ENCODE measurements around the gene ANKH. TPM values are rescaled to one million over a fixed set of nuclear protein-coding genes. Genes with fewer than 3 reads are reported as not detected.
A peak's percentile ranks its signal among the peaks of the same experiment; 100 is the strongest.

ANKH gene
- total and polyA plus RNA-seq, 4 experiments from 2014 or later = 34.1 to 165 (median 114) TPM

- no peaks in the 10 kb centered on the region for H3K27me3 Mint-ChIP-seq
- peak overlapping the region in 4 of 7 donors; percentile 24 to 86 (median 58) for H3K27ac Mint-ChIP-seq
- Histone ChIP-seq H3K9me3 (ENCODE audit: control insufficient read depth in 1 of 2, low read length in 2 of 2) (no peaks in the 10 kb centered on the region), H3K36me3 (ENCODE audit: insufficient read depth, low read length) (peaks cover 6% of the 10 kb centered on the region), H3K27me3 (ENCODE audit: insufficient read depth, low read length) (no peaks in the 10 kb centered on the region), H3K4me3 (ENCODE audit: low read length in 2 of 2) (no peak overlapping the region), H3K27ac (ENCODE audit: low read depth, low read length) (no peak overlapping the region), H3K4me1 (ENCODE audit: insufficient read depth, low read length) (no peaks in the 10 kb centered on the region)
- H3K4me1 Mint-ChIP-seq = peaks cover 4 to 14% (median 10%) of the 10 kb centered on the region in 4 donors
- CTCF ChIA-PET (ENCODE audit: partially characterized antibody) = interaction anchor here (1.0 to 2.4 kb wide), 2 partner anchors 11 to 25 kb away, joined by 3 to 9 read pairs; no protein-coding TSS in a partner anchor
- peaks cover 0 to 1% (median 0%) of the 10 kb centered on the region in 8 donors for H3K9me3 Mint-ChIP-seq
- POLR2A ChIA-PET (ENCODE audit: partially characterized antibody) = interaction anchor here (0.9 kb wide), 1 partner anchor 236 kb away, joined by 3 read pairs; no protein-coding TSS in a partner anchor
- no peak overlapping the region for H3K4me3 Mint-ChIP-seq
- intact Hi-C loops (cut with micrococcal nuclease) = no loop called here
- peaks cover 38 to 61% of the 10 kb centered on the region in 2 donors for H3K36me3 Mint-ChIP-seq
- no peak for DNase-seq
These were observed 115.1 kb downstream of the ANKH start for GRCh38 chr5:14756478-14756877.

- CTCF ChIA-PET (ENCODE audit: partially characterized antibody) = no interaction called here
- Histone ChIP-seq H3K27me3 (ENCODE audit: insufficient read depth, low read length) (no peaks in the 10 kb centered on the region), H3K9me3 (ENCODE audit: control insufficient read depth in 1 of 2, low read length in 2 of 2) (no peaks in the 10 kb centered on the region), H3K4me1 (ENCODE audit: insufficient read depth, low read length) (no peaks in the 10 kb centered on the region), H3K36me3 (ENCODE audit: insufficient read depth, low read length) (peaks cover 16% of the 10 kb centered on the region), H3K4me3 (ENCODE audit: low read length in 2 of 2) (no peak overlapping the region), H3K27ac (ENCODE audit: low read depth, low read length) (no peak overlapping the region)
- POLR2A ChIA-PET (ENCODE audit: partially characterized antibody) = no interaction called here
- Mint-ChIP-seq H3K36me3 (peaks cover 58 to 74% of the 10 kb centered on the region in 2 donors), H3K4me1 (peaks cover 0 to 7% (median 4%) of the 10 kb centered on the region in 4 donors), H3K27me3 (no peaks in the 10 kb centered on the region), H3K27ac (peak overlapping the region in 2 of 7 donors; percentile 55 to 81), H3K4me3 (no peak overlapping the region), H3K9me3 (peaks cover 0 to 1% (median 0%) of the 10 kb centered on the region in 8 donors)
- no peak for DNase-seq
- intact Hi-C loops (cut with micrococcal nuclease) = no loop called here
These were observed 117.6 kb downstream of the ANKH start for GRCh38 chr5:14753947-14754346.

GRCh38 chr5:14753292-14753691 is 118.3 kb downstream of the ANKH start:
- intact Hi-C loops (cut with micrococcal nuclease) = no loop called here
- CTCF ChIA-PET (ENCODE audit: partially characterized antibody) = interaction anchor here (1.8 kb wide), 1 partner anchor 68 kb away, joined by 3 read pairs; no protein-coding TSS in a partner anchor
- H3K27me3 Mint-ChIP-seq = no peaks in the 10 kb centered on the region
- Histone ChIP-seq H3K4me3 (ENCODE audit: low read length in 2 of 2) (no peak overlapping the region), H3K9me3 (ENCODE audit: control insufficient read depth in 1 of 2, low read length in 2 of 2) (no peaks in the 10 kb centered on the region), H3K36me3 (ENCODE audit: insufficient read depth, low read length) (peaks cover 16% of the 10 kb centered on the region), H3K27me3 (ENCODE audit: insufficient read depth, low read length) (no peaks in the 10 kb centered on the region), H3K4me1 (ENCODE audit: insufficient read depth, low read length) (no peaks in the 10 kb centered on the region), H3K27ac (ENCODE audit: low read depth, low read length) (no peak overlapping the region)
- POLR2A ChIA-PET (ENCODE audit: partially characterized antibody) = no interaction called here
- peak overlapping the region in 1 of 7 donors; percentile 60 for H3K27ac Mint-ChIP-seq
- peaks cover 0 to 1% (median 0%) of the 10 kb centered on the region in 8 donors for H3K9me3 Mint-ChIP-seq
- no peak for DNase-seq
- no peak overlapping the region for H3K4me3 Mint-ChIP-seq
- peaks cover 0 to 7% (median 3%) of the 10 kb centered on the region in 4 donors for H3K4me1 Mint-ChIP-seq
- H3K36me3 Mint-ChIP-seq = peaks cover 62 to 76% of the 10 kb centered on the region in 2 donors

- CTCF ChIA-PET (ENCODE audit: partially characterized antibody) = interaction anchor here (1.8 kb wide), 1 partner anchor 67 kb away, joined by 3 read pairs; no protein-coding TSS in a partner anchor
- Histone ChIP-seq H3K4me1 (ENCODE audit: insufficient read depth, low read length) (no peaks in the 10 kb centered on the region), H3K27me3 (ENCODE audit: insufficient read depth, low read length) (no peaks in the 10 kb centered on the region), H3K9me3 (ENCODE audit: control insufficient read depth in 1 of 2, low read length in 2 of 2) (no peaks in the 10 kb centered on the region), H3K36me3 (ENCODE audit: insufficient read depth, low read length) (peaks cover 22% of the 10 kb centered on the region), H3K27ac (ENCODE audit: low read depth, low read length) (no peak overlapping the region), H3K4me3 (ENCODE audit: low read length in 2 of 2) (no peak overlapping the region)
- intact Hi-C loops (cut with micrococcal nuclease) = no loop called here
- Mint-ChIP-seq H3K9me3 (peaks cover 0 to 1% (median 0%) of the 10 kb centered on the region in 8 donors), H3K27ac (peak overlapping the region in 6 of 7 donors; percentile 7 to 86 (median 34)), H3K4me1 (peaks cover 0 to 7% (median 3%) of the 10 kb centered on the region in 4 donors), H3K4me3 (no peak overlapping the region), H3K36me3 (peaks cover 60 to 77% of the 10 kb centered on the region in 2 donors), H3K27me3 (no peaks in the 10 kb centered on the region)
- no peak for DNase-seq
- POLR2A ChIA-PET (ENCODE audit: partially characterized antibody) = no interaction called here
These were observed 119.0 kb downstream of the ANKH start for GRCh38 chr5:14752497-14753071.

- Mint-ChIP-seq H3K4me3 (no peak overlapping the region), H3K36me3 (peaks cover 62 to 72% of the 10 kb centered on the region in 2 donors), H3K9me3 (peaks cover 0 to 1% (median 0%) of the 10 kb centered on the region in 8 donors), H3K4me1 (peaks cover 0 to 5% (median 4%) of the 10 kb centered on the region in 4 donors), H3K27ac (peak overlapping the region in 4 of 7 donors; percentile 5 to 78 (median 11)), H3K27me3 (no peaks in the 10 kb centered on the region)
- Histone ChIP-seq H3K36me3 (ENCODE audit: insufficient read depth, low read length) (peaks cover 16% of the 10 kb centered on the region), H3K4me3 (ENCODE audit: low read length in 2 of 2) (no peak overlapping the region), H3K27me3 (ENCODE audit: insufficient read depth, low read length) (no peaks in the 10 kb centered on the region), H3K9me3 (ENCODE audit: control insufficient read depth in 1 of 2, low read length in 2 of 2) (no peaks in the 10 kb centered on the region), H3K27ac (ENCODE audit: low read depth, low read length) (no peak overlapping the region), H3K4me1 (ENCODE audit: insufficient read depth, low read length) (no peaks in the 10 kb centered on the region)
- no peak for DNase-seq
- ChIA-PET CTCF (ENCODE audit: partially characterized antibody) (no interaction called here), POLR2A (ENCODE audit: partially characterized antibody) (no interaction called here)
- intact Hi-C loops (cut with micrococcal nuclease) = no loop called here
These were observed 120.9 kb downstream of the ANKH start for GRCh38 chr5:14750712-14751111.

- peaks cover 61 to 72% of the 10 kb centered on the region in 2 donors for H3K36me3 Mint-ChIP-seq
- no peak overlapping the region for H3K27ac ChIP-seq (ENCODE audit: low read depth, low read length)
- peaks cover 0 to 1% (median 0%) of the 10 kb centered on the region in 8 donors for H3K9me3 Mint-ChIP-seq
- no peak for DNase-seq
- no peaks in the 10 kb centered on the region for H3K4me1 ChIP-seq (ENCODE audit: insufficient read depth, low read length)
- peak overlapping the region in 1 of 7 donors; percentile 20 for H3K27ac Mint-ChIP-seq
- intact Hi-C loops (cut with micrococcal nuclease) = no loop called here
- H3K4me3 ChIP-seq (ENCODE audit: low read length in 2 of 2) = no peak overlapping the region
- no peak overlapping the region for H3K4me3 Mint-ChIP-seq
- no peaks in the 10 kb centered on the region for H3K9me3 ChIP-seq (ENCODE audit: control insufficient read depth in 1 of 2, low read length in 2 of 2)
- no peaks in the 10 kb centered on the region for H3K27me3 ChIP-seq (ENCODE audit: insufficient read depth, low read length)
- H3K36me3 ChIP-seq (ENCODE audit: insufficient read depth, low read length) = peaks cover 16% of the 10 kb centered on the region
- H3K27me3 Mint-ChIP-seq = no peaks in the 10 kb centered on the region
- ChIA-PET CTCF (ENCODE audit: partially characterized antibody) (interaction anchor here (0.8 kb wide), 1 partner anchor 17 kb away, joined by 3 read pairs; no protein-coding TSS in a partner anchor), POLR2A (ENCODE audit: partially characterized antibody) (no interaction called here)
- peaks cover 0 to 7% (median 5%) of the 10 kb centered on the region in 4 donors for H3K4me1 Mint-ChIP-seq
These were observed 121.9 kb downstream of the ANKH start for GRCh38 chr5:14749579-14750101.

GRCh38 chr5:14748180-14748900 is 123.2 kb downstream of the ANKH start:
- Histone ChIP-seq H3K27me3 (ENCODE audit: insufficient read depth, low read length) (no peaks in the 10 kb centered on the region), H3K4me1 (ENCODE audit: insufficient read depth, low read length) (no peaks in the 10 kb centered on the region), H3K27ac (ENCODE audit: low read depth, low read length) (no peak overlapping the region), H3K9me3 (ENCODE audit: control insufficient read depth in 1 of 2, low read length in 2 of 2) (no peaks in the 10 kb centered on the region), H3K4me3 (ENCODE audit: low read length in 2 of 2) (no peak overlapping the region), H3K36me3 (ENCODE audit: insufficient read depth, low read length) (peaks cover 16% of the 10 kb centered on the region)
- no peak overlapping the region for H3K4me3 Mint-ChIP-seq
- peak overlapping the region in 1 of 7 donors; percentile 64 for H3K27ac Mint-ChIP-seq
- intact Hi-C loops (cut with micrococcal nuclease) = no loop called here
- peaks cover 0 to 7% (median 6%) of the 10 kb centered on the region in 4 donors for H3K4me1 Mint-ChIP-seq
- H3K36me3 Mint-ChIP-seq = peaks cover 58 to 70% of the 10 kb centered on the region in 2 donors
- CTCF ChIA-PET (ENCODE audit: partially characterized antibody) = interaction anchor here (1.2 to 1.7 kb wide), 2 partner anchors 41 to 255 kb away, joined by 3 to 5 read pairs; no protein-coding TSS in a partner anchor
- H3K27me3 Mint-ChIP-seq = no peaks in the 10 kb centered on the region
- POLR2A ChIA-PET (ENCODE audit: partially characterized antibody) = no interaction called here
- DNase-seq = no peak
- H3K9me3 Mint-ChIP-seq = peaks cover 0 to 1% (median 0%) of the 10 kb centered on the region in 8 donors
